Measurements from ENCODE around the gene USP17L28.
"Not testable (repeated sequence)": the region's sequence is repeated elsewhere in the genome, so short reads cannot be mapped to it uniquely, and the experiment has no call there.

Gene USP17L28, protein sequence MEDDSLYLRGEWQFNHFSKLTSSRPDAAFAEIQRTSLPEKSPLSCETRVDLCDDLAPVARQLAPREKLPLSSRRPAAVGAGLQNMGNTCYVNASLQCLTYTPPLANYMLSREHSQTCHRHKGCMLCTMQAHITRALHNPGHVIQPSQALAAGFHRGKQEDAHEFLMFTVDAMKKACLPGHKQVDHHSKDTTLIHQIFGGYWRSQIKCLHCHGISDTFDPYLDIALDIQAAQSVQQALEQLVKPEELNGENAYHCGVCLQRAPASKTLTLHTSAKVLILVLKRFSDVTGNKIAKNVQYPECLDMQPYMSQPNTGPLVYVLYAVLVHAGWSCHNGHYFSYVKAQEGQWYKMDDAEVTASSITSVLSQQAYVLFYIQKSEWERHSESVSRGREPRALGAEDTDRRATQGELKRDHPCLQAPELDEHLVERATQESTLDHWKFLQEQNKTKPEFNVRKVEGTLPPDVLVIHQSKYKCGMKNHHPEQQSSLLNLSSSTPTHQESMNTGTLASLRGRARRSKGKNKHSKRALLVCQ

DNA sequence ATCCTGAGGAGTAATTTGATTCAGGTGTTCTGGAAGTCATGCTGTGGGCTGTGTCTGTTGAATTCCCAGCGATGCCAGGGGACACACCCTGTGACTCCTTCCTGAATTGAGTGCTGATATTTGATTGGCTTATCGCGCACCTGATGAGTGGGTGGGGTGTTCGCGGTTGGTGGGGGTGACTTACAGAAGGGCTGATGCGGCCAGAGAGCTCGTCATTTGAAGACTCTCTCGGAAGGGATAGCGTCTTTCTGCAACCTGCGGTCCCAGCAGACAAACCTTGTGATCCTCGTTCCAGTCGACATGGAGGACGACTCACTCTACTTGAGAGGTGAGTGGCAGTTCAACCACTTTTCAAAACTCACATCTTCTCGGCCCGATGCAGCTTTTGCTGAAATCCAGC lies at the start of gene USP17L28:
TSS of gene USP17L28 (plus strand) at position 301 of the 400 bp plus-strand sequence. CDS start at position 301, 0 bp downstream.
- not testable (repeated sequence) for H3K4me3 ChIP-seq (ENCODE audit: low read depth, low read length); DNase-seq (ENCODE audit: low read depth)

DNA sequence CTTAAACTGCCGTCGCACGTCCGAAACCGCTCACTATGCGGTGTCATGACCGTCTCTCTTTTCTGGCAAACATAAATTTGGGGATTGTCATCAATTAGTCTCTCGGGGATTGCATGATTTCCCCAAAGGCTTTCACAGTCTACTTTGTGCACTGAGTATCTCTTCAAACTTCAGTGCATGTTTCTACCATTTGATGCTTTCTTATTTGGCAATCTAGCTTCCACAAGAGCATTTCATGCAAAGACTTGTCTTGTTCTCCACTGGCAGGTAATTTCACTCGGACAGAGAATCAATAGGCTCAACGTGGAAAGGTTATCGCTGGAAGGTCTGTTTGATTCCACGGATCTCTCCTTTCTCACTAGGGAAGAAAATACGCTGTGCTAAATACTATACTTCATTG lies 24.5 kb upstream of the USP17L28 start:
- DNase-seq (ENCODE audit: low read depth); H3K4me3 ChIP-seq (ENCODE audit: low read depth, low read length): not testable (repeated sequence)

DNA sequence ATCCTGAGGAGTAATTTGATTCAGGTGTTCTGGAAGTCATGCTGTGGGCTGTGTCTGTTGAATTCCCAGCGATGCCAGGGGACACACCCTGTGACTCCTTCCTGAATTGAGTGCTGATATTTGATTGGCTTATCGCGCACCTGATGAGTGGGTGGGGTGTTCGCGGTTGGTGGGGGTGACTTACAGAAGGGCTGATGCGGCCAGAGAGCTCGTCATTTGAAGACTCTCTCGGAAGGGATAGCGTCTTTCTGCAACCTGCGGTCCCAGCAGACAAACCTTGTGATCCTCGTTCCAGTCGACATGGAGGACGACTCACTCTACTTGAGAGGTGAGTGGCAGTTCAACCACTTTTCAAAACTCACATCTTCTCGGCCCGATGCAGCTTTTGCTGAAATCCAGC lies 23.8 kb upstream of the USP17L28 start, which contains the start of gene USP17L24:
TSS of gene USP17L24 (plus strand) at position 301 of the 400 bp plus-strand sequence. CDS start at position 301, 0 bp downstream.
- not testable (repeated sequence) for H3K4me3 ChIP-seq (ENCODE audit: low read depth, low read length); DNase-seq (ENCODE audit: low read depth)

DNA sequence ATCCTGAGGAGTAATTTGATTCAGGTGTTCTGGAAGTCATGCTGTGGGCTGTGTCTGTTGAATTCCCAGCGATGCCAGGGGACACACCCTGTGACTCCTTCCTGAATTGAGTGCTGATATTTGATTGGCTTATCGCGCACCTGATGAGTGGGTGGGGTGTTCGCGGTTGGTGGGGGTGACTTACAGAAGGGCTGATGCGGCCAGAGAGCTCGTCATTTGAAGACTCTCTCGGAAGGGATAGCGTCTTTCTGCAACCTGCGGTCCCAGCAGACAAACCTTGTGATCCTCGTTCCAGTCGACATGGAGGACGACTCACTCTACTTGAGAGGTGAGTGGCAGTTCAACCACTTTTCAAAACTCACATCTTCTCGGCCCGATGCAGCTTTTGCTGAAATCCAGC lies 19.1 kb upstream of the USP17L28 start, which contains the start of gene USP17L25:
TSS of gene USP17L25 (plus strand) at position 301 of the 400 bp plus-strand sequence. CDS start at position 301, 0 bp downstream.
- not testable (repeated sequence) for DNase-seq (ENCODE audit: low read depth); H3K4me3 ChIP-seq (ENCODE audit: low read depth, low read length)

DNA sequence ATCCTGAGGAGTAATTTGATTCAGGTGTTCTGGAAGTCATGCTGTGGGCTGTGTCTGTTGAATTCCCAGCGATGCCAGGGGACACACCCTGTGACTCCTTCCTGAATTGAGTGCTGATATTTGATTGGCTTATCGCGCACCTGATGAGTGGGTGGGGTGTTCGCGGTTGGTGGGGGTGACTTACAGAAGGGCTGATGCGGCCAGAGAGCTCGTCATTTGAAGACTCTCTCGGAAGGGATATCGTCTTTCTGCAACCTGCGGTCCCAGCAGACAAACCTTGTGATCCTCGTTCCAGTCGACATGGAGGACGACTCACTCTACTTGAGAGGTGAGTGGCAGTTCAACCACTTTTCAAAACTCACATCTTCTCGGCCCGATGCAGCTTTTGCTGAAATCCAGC lies 14.3 kb upstream of the USP17L28 start, which contains the start of gene USP17L26:
TSS of gene USP17L26 (plus strand) at position 301 of the 400 bp plus-strand sequence. CDS start at position 301, 0 bp downstream.
- not testable (repeated sequence) for H3K4me3 ChIP-seq (ENCODE audit: low read depth, low read length); DNase-seq (ENCODE audit: low read depth)

DNA sequence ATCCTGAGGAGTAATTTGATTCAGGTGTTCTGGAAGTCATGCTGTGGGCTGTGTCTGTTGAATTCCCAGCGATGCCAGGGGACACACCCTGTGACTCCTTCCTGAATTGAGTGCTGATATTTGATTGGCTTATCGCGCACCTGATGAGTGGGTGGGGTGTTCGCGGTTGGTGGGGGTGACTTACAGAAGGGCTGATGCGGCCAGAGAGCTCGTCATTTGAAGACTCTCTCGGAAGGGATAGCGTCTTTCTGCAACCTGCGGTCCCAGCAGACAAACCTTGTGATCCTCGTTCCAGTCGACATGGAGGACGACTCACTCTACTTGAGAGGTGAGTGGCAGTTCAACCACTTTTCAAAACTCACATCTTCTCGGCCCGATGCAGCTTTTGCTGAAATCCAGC lies 9.6 kb upstream of the USP17L28 start, which contains the start of gene USP17L5:
TSS of gene USP17L5 (plus strand) at position 301 of the 400 bp plus-strand sequence. CDS start at position 301, 0 bp downstream.
- not testable (repeated sequence) for DNase-seq (ENCODE audit: low read depth); H3K4me3 ChIP-seq (ENCODE audit: low read depth, low read length)

DNA sequence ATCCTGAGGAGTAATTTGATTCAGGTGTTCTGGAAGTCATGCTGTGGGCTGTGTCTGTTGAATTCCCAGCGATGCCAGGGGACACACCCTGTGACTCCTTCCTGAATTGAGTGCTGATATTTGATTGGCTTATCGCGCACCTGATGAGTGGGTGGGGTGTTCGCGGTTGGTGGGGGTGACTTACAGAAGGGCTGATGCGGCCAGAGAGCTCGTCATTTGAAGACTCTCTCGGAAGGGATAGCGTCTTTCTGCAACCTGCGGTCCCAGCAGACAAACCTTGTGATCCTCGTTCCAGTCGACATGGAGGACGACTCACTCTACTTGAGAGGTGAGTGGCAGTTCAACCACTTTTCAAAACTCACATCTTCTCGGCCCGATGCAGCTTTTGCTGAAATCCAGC lies 4.8 kb upstream of the USP17L28 start, which contains the start of gene USP17L27:
TSS of gene USP17L27 (plus strand) at position 301 of the 400 bp plus-strand sequence. CDS start at position 301, 0 bp downstream.
- not testable (repeated sequence) for H3K4me3 ChIP-seq (ENCODE audit: low read depth, low read length); DNase-seq (ENCODE audit: low read depth)

DNA sequence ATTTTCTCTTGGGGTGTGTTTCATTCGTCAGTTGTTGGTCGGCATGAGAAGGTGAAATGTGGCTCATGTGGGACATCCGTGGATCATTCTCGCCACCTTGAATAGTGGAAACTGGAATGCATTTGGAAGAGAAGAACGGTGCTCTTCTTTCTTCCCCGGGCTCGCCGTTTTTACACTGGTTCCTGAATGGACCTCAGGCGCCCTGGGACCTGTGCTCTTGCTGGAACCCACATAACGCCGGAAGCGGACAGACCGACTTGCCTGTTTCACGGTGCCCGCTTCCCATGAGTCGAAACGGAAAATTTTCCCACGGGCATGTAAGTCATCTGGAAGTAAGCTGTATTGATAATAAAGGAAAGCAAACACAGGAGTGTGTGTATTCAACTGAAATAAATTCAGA lies 2.2 kb downstream of the USP17L28 start:
- not testable (repeated sequence) for H3K4me3 ChIP-seq (ENCODE audit: low read depth, low read length); DNase-seq (ENCODE audit: low read depth)

DNA sequence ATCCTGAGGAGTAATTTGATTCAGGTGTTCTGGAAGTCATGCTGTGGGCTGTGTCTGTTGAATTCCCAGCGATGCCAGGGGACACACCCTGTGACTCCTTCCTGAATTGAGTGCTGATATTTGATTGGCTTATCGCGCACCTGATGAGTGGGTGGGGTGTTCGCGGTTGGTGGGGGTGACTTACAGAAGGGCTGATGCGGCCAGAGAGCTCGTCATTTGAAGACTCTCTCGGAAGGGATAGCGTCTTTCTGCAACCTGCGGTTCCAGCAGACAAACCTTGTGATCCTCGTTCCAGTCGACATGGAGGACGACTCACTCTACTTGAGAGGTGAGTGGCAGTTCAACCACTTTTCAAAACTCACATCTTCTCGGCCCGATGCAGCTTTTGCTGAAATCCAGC lies 4.6 kb downstream of the USP17L28 start, which contains the start of gene USP17L29:
TSS of gene USP17L29 (plus strand) at position 301 of the 400 bp plus-strand sequence. CDS start at position 301, 0 bp downstream.
- not testable (repeated sequence) for H3K4me3 ChIP-seq (ENCODE audit: low read depth, low read length); DNase-seq (ENCODE audit: low read depth)

DNA sequence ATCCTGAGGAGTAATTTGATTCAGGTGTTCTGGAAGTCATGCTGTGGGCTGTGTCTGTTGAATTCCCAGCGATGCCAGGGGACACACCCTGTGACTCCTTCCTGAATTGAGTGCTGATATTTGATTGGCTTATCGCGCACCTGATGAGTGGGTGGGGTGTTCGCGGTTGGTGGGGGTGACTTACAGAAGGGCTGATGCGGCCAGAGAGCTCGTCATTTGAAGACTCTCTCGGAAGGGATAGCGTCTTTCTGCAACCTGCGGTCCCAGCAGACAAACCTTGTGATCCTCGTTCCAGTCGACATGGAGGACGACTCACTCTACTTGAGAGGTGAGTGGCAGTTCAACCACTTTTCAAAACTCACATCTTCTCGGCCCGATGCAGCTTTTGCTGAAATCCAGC lies 14.1 kb downstream of the USP17L28 start, which contains the start of gene USP17L30:
TSS of gene USP17L30 (plus strand) at position 301 of the 400 bp plus-strand sequence. CDS start at position 301, 0 bp downstream.
- not testable (repeated sequence) for H3K4me3 ChIP-seq (ENCODE audit: low read depth, low read length); DNase-seq (ENCODE audit: low read depth)

DNA sequence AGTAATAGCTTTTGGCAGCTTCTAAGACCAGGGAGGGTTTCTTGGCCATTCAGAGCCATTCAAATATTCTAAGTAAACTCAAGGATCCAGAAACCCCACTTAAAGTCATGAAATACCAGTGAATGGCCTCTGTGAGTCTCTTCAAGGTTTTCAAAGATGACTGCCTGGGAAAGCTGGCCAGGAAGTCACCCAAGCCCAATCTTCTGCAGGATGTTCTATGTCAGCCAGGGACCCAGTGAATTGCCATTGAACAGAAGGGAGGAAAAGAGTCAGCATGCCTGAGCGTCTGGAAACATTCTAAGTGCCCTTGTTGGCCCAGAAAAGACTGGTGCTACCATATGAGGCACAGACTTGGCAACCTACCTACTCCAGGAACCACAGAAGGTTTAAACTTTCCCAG lies 31.2 kb downstream of the USP17L28 start:
- DNase-seq (ENCODE audit: low read depth); H3K4me3 ChIP-seq (ENCODE audit: low read depth, low read length): not testable (repeated sequence)

DNA sequence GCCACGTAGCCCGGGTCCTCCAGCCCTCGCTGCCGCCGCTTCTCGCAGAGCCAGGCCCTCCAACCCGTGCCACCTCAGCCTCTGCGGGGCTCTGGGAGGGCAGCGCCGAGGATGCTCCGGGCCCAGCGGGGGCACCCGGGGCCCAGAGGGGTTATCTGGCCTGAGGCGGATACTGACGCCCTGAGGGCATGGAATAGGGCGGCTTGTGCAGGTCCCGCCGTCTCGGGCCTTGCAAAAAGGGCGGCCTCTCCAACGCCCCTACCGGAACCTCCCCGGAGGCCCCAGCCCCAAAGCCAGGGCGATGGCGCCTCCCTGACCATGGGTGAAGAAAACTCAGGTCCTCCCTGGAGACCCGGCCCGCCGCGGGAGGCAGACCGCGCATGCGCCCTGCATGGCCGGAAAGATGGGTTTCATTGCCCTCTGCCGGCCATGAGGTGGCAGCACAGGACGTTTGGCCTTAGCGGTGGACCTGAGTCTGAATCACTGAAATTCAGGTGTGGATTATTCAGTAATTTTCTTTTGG lies 32.4 kb downstream of the USP17L28 start:
- DNase-seq (ENCODE audit: low read depth): not testable (repeated sequence)
- TF ChIP-seq, protein P1, sequence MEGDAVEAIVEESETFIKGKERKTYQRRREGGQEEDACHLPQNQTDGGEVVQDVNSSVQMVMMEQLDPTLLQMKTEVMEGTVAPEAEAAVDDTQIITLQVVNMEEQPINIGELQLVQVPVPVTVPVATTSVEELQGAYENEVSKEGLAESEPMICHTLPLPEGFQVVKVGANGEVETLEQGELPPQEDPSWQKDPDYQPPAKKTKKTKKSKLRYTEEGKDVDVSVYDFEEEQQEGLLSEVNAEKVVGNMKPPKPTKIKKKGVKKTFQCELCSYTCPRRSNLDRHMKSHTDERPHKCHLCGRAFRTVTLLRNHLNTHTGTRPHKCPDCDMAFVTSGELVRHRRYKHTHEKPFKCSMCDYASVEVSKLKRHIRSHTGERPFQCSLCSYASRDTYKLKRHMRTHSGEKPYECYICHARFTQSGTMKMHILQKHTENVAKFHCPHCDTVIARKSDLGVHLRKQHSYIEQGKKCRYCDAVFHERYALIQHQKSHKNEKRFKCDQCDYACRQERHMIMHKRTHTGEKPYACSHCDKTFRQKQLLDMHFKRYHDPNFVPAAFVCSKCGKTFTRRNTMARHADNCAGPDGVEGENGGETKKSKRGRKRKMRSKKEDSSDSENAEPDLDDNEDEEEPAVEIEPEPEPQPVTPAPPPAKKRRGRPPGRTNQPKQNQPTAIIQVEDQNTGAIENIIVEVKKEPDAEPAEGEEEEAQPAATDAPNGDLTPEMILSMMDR (conservative IDR thresholded peaks at IDR 0.05; ENCODE audit: low read depth, low read length): peak; percentile 24

DNA sequence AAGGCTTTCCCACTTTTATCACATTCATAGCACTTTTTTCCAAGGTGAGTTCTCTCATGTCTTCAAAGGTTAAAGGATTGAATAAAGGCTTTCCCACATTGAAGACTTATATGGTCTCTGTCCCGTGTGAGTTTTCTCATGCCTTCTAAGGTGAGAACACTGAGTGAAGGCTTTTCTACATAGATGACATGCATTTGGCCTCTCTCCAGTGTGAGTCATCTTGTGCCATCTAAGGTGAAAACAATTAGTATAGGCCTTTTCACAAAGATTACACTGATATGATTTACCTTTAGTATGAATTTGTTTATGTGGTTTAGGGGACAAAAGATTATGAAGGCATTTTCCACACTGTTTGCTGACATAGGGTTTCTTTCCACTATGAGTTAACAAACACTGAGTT lies 35.4 kb downstream of the USP17L28 start:
- H3K4me3 ChIP-seq (ENCODE audit: low read depth, low read length): no peak overlapping the region
- DNase-seq (ENCODE audit: low read depth): no peak
- TF ChIP-seq, protein P1 (conservative IDR thresholded peaks at IDR 0.05; ENCODE audit: low read depth, low read length): no peak

More for the DNA sequence above, 32.4 kb downstream of the USP17L28 start:
- peak overlapping the region; percentile 28 for H3K4me3 ChIP-seq (ENCODE audit: low read depth, low read length)

DNA sequence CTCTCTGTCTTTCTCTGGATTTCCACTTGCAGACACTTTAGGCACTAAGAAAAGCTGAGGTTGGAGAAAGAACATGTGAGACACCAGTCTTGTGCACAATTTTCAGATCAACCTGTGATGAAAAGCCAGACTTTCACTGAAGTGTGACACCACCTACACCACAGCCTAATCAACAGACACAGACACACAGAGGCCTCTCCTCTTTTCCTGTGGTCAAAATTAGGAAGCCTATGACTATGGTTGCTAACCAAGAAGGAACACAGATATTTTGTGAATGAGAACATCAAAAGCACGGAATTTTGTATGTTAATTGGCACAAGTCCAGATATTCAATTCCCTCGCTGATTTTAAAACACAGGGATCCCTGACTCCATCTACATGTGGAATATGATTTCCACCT lies 40.3 kb downstream of the USP17L28 start:
- H3K4me3 ChIP-seq (ENCODE audit: low read depth, low read length); DNase-seq (ENCODE audit: low read depth): not testable (repeated sequence)
